Endodermal cell (in vitro differentiated cells): ENCODE results near the gene STK11. TPM values are rescaled to one million over a fixed set of nuclear protein-coding genes. Genes with fewer than 3 reads are reported as not detected.

Experiments used
- DNase-seq: peaks from one replicate; pipeline ENCODE4 v3.0.0-alpha.2; 2017
- H3K27ac ChIP-seq: 2 replicates; pipeline ENCODE4 v1.5.1; 2013; ENCODE audit warnings: mild to moderate bottlenecking, low read depth, low read length, moderate library complexity
- H3K27me3 ChIP-seq: 2 replicates; pipeline ENCODE4 v1.6.1; 2013; ENCODE audit warnings: mild to moderate bottlenecking, low read length, moderate library complexity; ENCODE audit not compliant: insufficient read depth, control insufficient read depth, poor library complexity, severe bottlenecking
- H3K36me3 ChIP-seq: 2 replicates; pipeline ENCODE4 v1.7.0; 2013; ENCODE audit warnings: mild to moderate bottlenecking, low read length, moderate library complexity; ENCODE audit not compliant: control insufficient read depth, insufficient read depth
- H3K4me1 ChIP-seq: one replicate; pipeline ENCODE4 v1.7.0; 2013; ENCODE audit warnings: low read length; ENCODE audit not compliant: control insufficient read depth, insufficient read depth
- H3K4me3 ChIP-seq: 2 replicates; pipeline ENCODE4 v1.5.1; 2013; ENCODE audit warnings: mild to moderate bottlenecking, low read length, moderate library complexity
- H3K9ac ChIP-seq: 2 replicates; pipeline ENCODE4 v1.6.1; 2013; ENCODE audit warnings: mild to moderate bottlenecking, low read length, moderate library complexity; ENCODE audit not compliant: poor library complexity, severe bottlenecking; ENCODE audit errors: extremely low read depth
- H3K9me3 ChIP-seq: 2 replicates; pipeline ENCODE4 v1.6.1; 2013; ENCODE audit warnings: mild to moderate bottlenecking, low read length, moderate library complexity; ENCODE audit not compliant: control insufficient read depth
- H3K27ac Mint-ChIP-seq: 2 replicates; pipeline ENCODE4 v1.8.0; 2020; ENCODE audit warnings: mixed read lengths
- H3K27me3 Mint-ChIP-seq: 2 replicates; pipeline ENCODE4 v1.8.0; 2021; ENCODE audit warnings: mild to moderate bottlenecking, mixed read lengths; ENCODE audit not compliant: insufficient read depth
- H3K36me3 Mint-ChIP-seq: 2 replicates; pipeline ENCODE4 v1.8.0; 2020; ENCODE audit warnings: low read depth, mixed read lengths
- H3K4me1 Mint-ChIP-seq: 2 replicates; pipeline ENCODE4 v1.8.0; 2020; ENCODE audit warnings: mixed read lengths
- H3K4me3 Mint-ChIP-seq: 2 replicates; pipeline ENCODE4 v1.8.0; 2020; ENCODE audit warnings: mild to moderate bottlenecking, moderate library complexity, mixed read lengths
- H3K9me3 Mint-ChIP-seq: 2 replicates; pipeline ENCODE4 v1.8.0; 2020; ENCODE audit warnings: mild to moderate bottlenecking, mixed read lengths
- WGBS, 2 experiments: methylation state at CpG; one replicate each; pipeline versions ENCODE4 v1.1.5 to v1.1.7; 2013; ENCODE audit warnings: missing lambda C conversion rate in 2 of 2, mixed read lengths in 1 of 2; ENCODE audit not compliant: insufficient coverage in 1 of 2, insufficient read length in 1 of 2; 5-methylcytosine and 5-hydroxymethylcytosine counted together
- total RNA-seq, 2 donors: library from RNA; stranded (reverse); fragmentation: NEBNext Ultra II Directional in 1 of 2; extraction: Animal tissue kit (Norgen Biotek cat#: 25700) in 1 of 2; gene quantifications; 2 replicates in 1 of 2; 3 replicates in 1 of 2; pipeline ENCODE4 v1.2.1, GENCODE V29; 2021
- TF ChIP-seq, protein P1 (sequence below): fragments of 200-600 bp; sonication (generic); conservative IDR thresholded peaks from 2 replicates; pipeline ENCODE4 v1.5.0; 2021; ENCODE audit warnings: antibody characterized with exemption, mild to moderate bottlenecking

STK11 gene
- total RNA-seq, 2 donors from 2014 or later: 78.8 to 81.4 TPM

DNA sequence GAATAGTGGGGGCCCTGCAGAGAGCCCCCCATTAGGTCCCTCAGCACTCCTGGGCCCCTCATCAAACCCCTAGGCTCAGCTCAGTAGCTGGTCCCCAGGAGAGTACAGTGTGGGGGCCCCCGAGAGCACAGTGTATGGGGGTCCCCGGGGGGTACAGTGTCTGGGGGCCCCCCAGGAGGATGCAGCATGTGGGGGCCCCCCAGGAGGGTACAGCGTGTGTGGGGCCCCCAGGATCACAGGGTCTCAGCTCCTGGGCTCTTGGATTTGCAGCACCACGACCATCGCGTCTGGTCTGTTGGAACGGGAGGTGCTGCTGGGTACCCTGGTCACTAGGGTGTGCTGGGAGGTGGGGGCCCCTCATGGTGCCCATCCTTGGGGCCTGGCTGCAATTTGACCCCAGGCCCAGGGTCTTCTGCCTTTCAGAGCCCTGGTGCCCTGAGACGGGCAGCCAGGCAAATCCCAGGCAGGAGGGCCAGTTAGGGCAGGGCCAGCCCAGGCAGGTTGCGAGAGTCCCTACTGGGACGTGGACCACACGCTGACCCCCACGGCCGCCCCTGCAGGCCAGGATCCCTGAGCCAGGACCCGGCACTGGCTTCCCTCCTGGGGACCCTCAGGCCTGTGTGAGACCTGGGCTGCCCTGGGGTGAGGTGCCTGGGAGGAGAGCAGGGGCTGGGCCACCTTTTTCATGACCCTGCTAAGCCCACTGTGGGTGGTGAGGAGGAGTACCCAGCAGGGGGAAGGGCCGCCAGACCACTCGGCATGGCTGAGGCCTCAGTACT lies 18.7 kb downstream of the STK11 start:
- Histone ChIP-seq H3K9ac (no peak overlapping the region), H3K4me1 (no peaks in the 10 kb centered on the region), H3K36me3 (peaks cover 18% of the 10 kb centered on the region), H3K27ac (no peak overlapping the region), H3K27me3 (no peaks in the 10 kb centered on the region), H3K9me3 (no peaks in the 10 kb centered on the region), H3K4me3 (no peak overlapping the region)
- peaks cover 10% of the 10 kb centered on the region for H3K36me3 Mint-ChIP-seq
- no peaks in the 10 kb centered on the region for H3K4me1 Mint-ChIP-seq
- no peaks in the 10 kb centered on the region for H3K27me3 Mint-ChIP-seq
- TF ChIP-seq, protein P1, sequence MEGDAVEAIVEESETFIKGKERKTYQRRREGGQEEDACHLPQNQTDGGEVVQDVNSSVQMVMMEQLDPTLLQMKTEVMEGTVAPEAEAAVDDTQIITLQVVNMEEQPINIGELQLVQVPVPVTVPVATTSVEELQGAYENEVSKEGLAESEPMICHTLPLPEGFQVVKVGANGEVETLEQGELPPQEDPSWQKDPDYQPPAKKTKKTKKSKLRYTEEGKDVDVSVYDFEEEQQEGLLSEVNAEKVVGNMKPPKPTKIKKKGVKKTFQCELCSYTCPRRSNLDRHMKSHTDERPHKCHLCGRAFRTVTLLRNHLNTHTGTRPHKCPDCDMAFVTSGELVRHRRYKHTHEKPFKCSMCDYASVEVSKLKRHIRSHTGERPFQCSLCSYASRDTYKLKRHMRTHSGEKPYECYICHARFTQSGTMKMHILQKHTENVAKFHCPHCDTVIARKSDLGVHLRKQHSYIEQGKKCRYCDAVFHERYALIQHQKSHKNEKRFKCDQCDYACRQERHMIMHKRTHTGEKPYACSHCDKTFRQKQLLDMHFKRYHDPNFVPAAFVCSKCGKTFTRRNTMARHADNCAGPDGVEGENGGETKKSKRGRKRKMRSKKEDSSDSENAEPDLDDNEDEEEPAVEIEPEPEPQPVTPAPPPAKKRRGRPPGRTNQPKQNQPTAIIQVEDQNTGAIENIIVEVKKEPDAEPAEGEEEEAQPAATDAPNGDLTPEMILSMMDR: no peak
- no peak for DNase-seq
- no peaks in the 10 kb centered on the region for H3K9me3 Mint-ChIP-seq
- no peak overlapping the region for H3K4me3 Mint-ChIP-seq
- WGBS, 2 experiments: 93 to 95% methylated on average over 9 to 16 of the region's 16 CpGs
- no peak overlapping the region for H3K27ac Mint-ChIP-seq

DNA sequence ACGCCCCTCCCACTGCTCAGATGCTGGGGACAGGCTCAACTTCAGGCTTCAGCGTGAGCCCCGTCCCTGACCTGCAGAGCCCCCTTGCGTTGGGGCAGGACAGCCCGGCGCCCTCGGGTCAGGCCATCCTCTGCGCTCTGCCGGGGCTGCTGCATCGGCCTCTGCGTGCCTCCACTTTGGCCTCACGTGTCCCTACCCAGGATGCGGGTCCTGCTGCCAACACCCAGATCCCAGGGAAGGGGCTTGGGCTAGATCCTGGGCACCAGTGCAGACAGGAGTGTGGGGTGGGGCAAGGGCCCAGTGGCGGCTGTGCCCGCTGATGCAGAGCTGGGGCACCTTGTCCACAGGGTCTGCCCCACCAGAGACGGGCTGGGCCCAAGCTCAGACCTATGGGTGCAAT lies 19.3 kb downstream of the STK11 start:
- no peak overlapping the region for H3K4me3 Mint-ChIP-seq
- no peaks in the 10 kb centered on the region for H3K27me3 ChIP-seq
- no peak for DNase-seq
- H3K27me3 Mint-ChIP-seq: no peaks in the 10 kb centered on the region
- H3K9me3 ChIP-seq: no peaks in the 10 kb centered on the region
- no peak overlapping the region for H3K4me3 ChIP-seq
- peaks cover 18% of the 10 kb centered on the region for H3K36me3 ChIP-seq
- no peak overlapping the region for H3K27ac ChIP-seq
- no peaks in the 10 kb centered on the region for H3K4me1 Mint-ChIP-seq
- no peaks in the 10 kb centered on the region for H3K9me3 Mint-ChIP-seq
- H3K4me1 ChIP-seq: no peaks in the 10 kb centered on the region
- TF ChIP-seq, protein P1: no peak
- H3K9ac ChIP-seq: no peak overlapping the region
- H3K27ac Mint-ChIP-seq: no peak overlapping the region
- 85 to 90% methylated on average over 9 to 16 of the region's 16 CpGs for WGBS, 2 experiments
- H3K36me3 Mint-ChIP-seq: peaks cover 10% of the 10 kb centered on the region

DNA sequence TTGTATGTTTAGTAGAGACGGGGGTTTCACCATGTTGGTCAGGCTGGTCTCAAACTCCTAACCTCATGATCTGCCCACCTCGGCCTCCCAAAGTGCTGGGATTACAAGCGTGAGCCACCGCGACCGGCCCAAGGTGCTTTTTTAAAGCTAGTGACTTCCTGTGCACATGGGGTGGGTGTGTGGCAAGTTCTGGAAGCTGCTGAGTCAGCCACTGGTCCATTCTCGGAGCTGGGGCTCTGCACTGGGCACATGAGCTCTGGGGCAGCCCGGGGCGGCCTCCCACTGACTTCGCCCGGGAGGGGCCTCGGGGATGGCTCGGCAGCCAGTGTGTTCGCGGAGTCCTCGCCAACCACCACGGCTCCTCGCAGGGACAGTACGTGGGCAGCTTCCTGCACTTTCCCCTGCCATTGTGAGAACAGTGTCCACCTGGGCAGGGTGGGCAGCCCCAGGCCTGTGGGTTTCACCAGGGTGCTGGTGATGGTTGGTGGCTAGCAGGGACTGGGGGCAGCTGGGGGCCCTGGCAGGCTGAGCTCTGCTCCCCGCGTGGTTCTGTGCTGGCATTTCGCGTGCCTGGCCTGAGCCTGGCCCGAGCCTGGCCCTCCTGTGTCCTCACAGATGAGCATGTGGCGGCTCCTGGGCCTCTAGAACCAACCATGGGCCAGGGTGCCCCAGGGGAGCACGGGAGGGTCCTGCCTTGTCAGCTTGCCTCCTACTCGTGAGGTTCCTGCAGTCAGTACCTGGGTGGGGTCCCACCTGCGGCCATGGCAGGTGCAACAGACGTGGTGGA lies 20.1 kb downstream of the STK11 start:
- Histone ChIP-seq H3K9me3 (no peaks in the 10 kb centered on the region), H3K9ac (no peak overlapping the region), H3K36me3 (peaks cover 13% of the 10 kb centered on the region), H3K4me1 (no peaks in the 10 kb centered on the region), H3K4me3 (no peak overlapping the region), H3K27ac (no peak overlapping the region), H3K27me3 (no peaks in the 10 kb centered on the region)
- Mint-ChIP-seq H3K36me3 (peaks cover 10% of the 10 kb centered on the region), H3K27ac (no peak overlapping the region), H3K4me1 (no peaks in the 10 kb centered on the region), H3K4me3 (no peak overlapping the region), H3K27me3 (no peaks in the 10 kb centered on the region), H3K9me3 (no peaks in the 10 kb centered on the region)
- DNase-seq: no peak
- TF ChIP-seq, protein P1: no peak
- WGBS, 2 experiments: 93 to 94% methylated on average over 23 to 29 of the region's 29 CpGs
